Left colon (tissue), 2 donors: ENCODE data around the gene MAPK8IP3. TPM values are rescaled to one million over a fixed set of nuclear protein-coding genes. Genes with fewer than 3 reads are reported as not detected.
"Not testable (repeated sequence)": the region's sequence is repeated elsewhere in the genome, so short reads cannot be mapped to it uniquely, and the experiment has no call there.

Source experiments
- ATAC-seq: fragments of 200-7000 bp; cut with Tn5 transposase; one replicate; pipeline ENCODE4 v1.9.1; 2020; ENCODE audit warnings: mild to moderate bottlenecking, moderate library complexity
- DNase-seq, 2 donors: peaks; one replicate each; pipeline ENCODE4 v3.0.0-alpha.2; 2020
- intact Hi-C, 2 donors: fragments of 100-400 bp; cut with DNase I in 1 of 2; cut with micrococcal nuclease in 1 of 2; formaldehyde crosslinking; loops; one replicate each; pipeline versions ENCODE4 v1.11.2 to v1.14.0; 2022; cut with DNase I, micrococcal nuclease
- total RNA-seq, 2 donors: library from RNA; stranded (reverse); fragmentation: NEBNext Ultra II Directional; extraction: Animal tissue kit (Norgen Biotek cat#: 25700); gene quantifications; one replicate each; pipeline ENCODE4 v1.2.1, GENCODE V29; 2021
- donor health status: DM: no; HTN: no; CAD: no.
- donor health status: DM: yes; HTN: yes; CAD: no.

Gene MAPK8IP3
- total RNA-seq, 2 donors from 2014 or later = 55.2 to 79.0 TPM

DNA sequence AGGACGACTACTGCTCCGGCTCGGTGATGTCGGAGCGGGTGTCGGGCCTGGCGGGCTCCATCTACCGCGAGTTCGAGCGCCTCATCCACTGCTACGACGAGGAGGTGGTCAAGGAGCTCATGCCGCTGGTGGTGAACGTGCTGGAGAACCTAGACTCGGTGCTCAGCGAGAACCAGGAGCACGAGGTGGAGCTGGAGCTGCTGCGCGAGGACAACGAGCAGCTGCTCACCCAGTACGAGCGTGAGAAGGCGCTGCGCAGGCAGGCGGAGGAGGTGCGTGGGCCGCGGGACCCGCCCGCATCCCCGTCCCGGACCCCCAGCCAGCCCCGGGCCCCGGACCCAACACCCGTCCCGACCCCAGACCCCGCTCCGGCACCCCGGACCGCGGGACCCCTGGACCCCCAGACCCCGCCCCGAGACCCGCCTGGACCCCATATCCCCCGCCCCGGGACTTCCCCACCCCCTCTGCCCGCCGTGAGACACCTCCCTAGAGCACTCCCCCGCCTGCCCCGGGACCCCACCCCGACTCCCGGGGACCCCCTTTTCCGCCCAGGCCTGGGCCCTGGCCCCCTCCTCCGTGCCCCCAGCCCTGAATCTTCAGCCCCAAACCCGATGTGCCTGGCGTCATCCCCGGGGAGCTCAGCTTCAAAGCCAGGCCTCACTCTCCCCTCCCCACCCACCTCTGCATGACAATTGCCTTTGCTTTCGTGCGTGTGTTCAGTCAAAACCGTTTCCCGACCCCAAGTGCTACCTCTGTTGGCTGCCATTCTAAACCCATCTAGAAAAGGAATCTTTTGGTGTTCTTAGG lies 594 bp downstream of the MAPK8IP3 start:
- DNase-seq = no peak
- ATAC-seq = peak; percentile 35
- intact Hi-C loops = no loop called here

- ATAC-seq = no peak
- intact Hi-C loops = no loop called here
- DNase-seq = no peak
Measured at GRCh38 chr16:1707193-1707790, 1.3 kb downstream of the MAPK8IP3 start.

- ATAC-seq (no peak), DNase-seq (no peak)
- intact Hi-C loops = no loop called here
Measured at GRCh38 chr16:1708083-1708767, 2.2 kb downstream of the MAPK8IP3 start.

GRCh38 chr16:1708768-1709180 lies 2.8 kb downstream of the MAPK8IP3 start:
- intact Hi-C loops = no loop called here
- no peak for ATAC-seq

DNA sequence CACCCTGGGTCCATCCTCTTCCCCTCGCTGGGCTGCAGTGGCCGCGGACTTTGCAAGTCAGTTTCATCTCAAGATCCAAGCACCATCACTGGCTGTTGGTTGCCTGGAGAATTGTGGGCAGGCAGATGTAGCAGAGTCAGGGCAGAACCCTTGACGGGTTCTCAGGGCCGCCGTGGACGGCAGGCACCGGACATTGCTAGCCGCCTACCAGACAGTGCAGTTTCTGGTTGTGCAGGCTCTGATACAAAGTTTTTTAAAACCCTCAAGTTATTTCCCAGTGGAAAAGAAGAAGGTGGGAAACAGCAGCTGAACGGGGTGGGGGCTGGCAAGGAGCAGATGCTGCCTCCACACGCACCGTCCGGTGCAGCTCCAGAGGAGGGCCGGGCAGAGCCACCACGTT lies 3.4 kb downstream of the MAPK8IP3 start:
- intact Hi-C loops = no loop called here
- ATAC-seq (no peak), DNase-seq (no peak)

More at GRCh38 chr16:1708768-1709180, 2.8 kb downstream of the MAPK8IP3 start:
- no peak for DNase-seq

GRCh38 chr16:1710811-1711507 lies 5.0 kb downstream of the MAPK8IP3 start:
- ATAC-seq (no peak), DNase-seq (no peak)
- intact Hi-C loops = no loop called here

GRCh38 chr16:1712791-1713261 lies 6.8 kb downstream of the MAPK8IP3 start:
- intact Hi-C loops = no loop called here
- no peak for ATAC-seq

GRCh38 chr16:1713331-1713730 lies 7.3 kb downstream of the MAPK8IP3 start:
- DNase-seq (no peak), ATAC-seq (no peak)
- intact Hi-C loops = no loop called here

More at GRCh38 chr16:1712791-1713261, 6.8 kb downstream of the MAPK8IP3 start:
- no peak for DNase-seq

DNA sequence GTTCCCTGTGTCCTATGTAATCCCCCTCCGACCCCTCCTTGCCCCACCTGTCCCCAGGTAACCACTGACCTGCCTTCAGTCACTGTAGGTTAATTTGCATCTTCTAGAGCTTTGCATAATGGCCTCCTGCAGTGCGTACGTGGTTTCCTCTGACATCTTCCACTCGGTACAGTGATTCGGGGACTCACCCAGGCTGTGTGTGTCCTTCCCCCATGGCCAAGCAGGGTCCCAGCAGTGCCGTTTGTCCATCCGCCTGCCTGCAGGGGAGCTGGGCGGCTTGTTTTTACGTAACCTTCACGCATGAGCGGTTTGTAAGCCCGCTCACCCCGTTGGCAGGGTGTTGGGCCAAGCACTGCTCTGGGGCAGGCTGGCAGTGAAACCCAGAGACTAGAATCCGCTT lies 7.9 kb downstream of the MAPK8IP3 start:
- intact Hi-C loops = no loop called here
- peak; percentile 24 for ATAC-seq

DNA sequence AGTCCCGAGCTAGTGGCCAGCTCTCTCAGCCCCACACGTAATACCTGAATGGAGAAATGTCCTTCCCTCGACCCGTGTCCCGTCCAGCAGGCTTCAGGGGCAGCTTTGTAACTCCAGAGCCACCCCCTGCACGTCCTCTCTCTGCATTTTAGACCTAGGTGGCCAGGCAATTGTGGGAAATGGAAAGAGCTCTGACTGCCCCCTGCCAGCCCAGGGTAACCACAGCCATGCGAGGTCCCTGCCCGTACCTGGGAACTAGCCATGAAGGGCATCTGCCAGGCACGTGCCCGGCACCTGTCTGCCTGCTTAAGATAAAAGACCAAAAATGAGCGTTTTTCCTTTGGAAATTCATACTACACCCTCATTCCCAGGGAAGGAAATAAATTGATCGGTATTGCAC lies 9.2 kb downstream of the MAPK8IP3 start:
- intact Hi-C loops = no loop called here
- DNase-seq = no peak
- ATAC-seq = no peak

More for the DNA sequence above, 7.9 kb downstream of the MAPK8IP3 start:
- no peak for DNase-seq

DNA sequence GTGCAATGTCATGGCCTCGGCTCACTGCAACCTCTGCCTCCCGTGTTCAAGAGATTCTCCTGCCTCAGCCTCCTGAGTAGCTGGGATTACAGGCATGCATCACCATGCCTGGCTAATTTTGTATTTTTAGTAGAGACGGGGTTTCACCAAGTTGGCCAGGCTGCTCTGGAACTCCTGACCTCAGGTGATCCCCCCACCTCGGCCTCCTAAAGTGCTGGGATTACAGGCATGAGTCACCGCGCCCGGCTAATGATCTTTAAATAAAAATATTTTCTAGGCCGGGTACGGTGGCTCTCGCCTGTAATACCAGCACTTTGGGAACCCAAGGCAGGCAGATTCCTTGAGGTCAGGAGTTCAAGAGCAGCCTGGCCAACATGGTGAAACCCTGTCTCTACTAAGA lies 12.2 kb downstream of the MAPK8IP3 start:
- intact Hi-C loops, ATAC-seq, DNase-seq: not testable (repeated sequence)

GRCh38 chr16:1719559-1720229 lies 13.7 kb downstream of the MAPK8IP3 start:
- intact Hi-C loops, DNase-seq: not testable (repeated sequence)
- ATAC-seq = peak; percentile 20

GRCh38 chr16:1721372-1721771 lies 15.4 kb downstream of the MAPK8IP3 start:
- intact Hi-C loops = no loop called here

DNA sequence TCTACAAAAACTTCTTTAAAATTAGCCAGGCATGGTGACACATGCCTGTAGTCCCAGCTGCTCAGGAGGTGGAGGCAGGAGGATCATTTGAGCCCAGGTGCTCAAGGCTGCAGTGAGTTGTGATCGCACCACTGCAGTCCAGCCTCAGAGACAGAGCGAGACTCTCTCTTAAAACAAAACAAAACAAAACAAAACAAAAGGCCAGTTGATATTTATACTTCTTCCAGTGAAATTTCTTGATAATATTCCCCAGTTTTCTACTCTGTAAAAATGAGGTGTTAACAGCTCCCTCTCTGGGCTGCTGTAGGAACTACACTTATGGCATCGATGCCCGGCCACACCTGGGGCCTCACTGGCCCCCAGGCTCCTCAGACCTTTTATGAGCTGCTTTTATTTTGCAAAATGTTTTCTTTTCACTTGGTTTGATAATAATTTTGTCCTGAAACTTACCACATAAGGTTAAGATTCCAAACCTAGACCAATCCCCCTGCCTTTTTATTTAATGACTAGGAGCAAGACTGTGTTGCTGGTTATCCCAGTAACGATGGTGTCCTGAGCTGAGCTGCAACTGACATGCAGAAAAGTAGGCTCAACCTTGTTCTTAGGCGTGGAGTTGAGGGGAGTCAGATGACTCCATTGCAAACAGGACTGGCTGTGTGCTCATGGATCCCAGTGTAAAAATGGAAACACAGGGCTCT lies 17.6 kb downstream of the MAPK8IP3 start:
- intact Hi-C loops = no loop called here
- DNase-seq (peak in 1 of 2 donors; percentile 57), ATAC-seq (peak; percentile 48)

More at GRCh38 chr16:1721372-1721771, 15.4 kb downstream of the MAPK8IP3 start:
- DNase-seq (no peak), ATAC-seq (no peak)

GRCh38 chr16:1724491-1724890 lies 18.5 kb downstream of the MAPK8IP3 start:
- DNase-seq = no peak
- no peak for ATAC-seq
- intact Hi-C loops = no loop called here

- intact Hi-C loops = no loop called here
- DNase-seq = no peak
- no peak for ATAC-seq
Measured at GRCh38 chr16:1726661-1727502, 20.9 kb downstream of the MAPK8IP3 start.
